Fibroblast of upper back skin (primary cell): ENCODE measurements around the gene TMEM201.
A peak's percentile ranks its signal among the peaks of the same experiment; 100 is the strongest.

Experiments used
- DNase-seq: peaks from one replicate; pipeline ENCODE4 v3.0.0-alpha.2; 2013

Gene TMEM201

DNA sequence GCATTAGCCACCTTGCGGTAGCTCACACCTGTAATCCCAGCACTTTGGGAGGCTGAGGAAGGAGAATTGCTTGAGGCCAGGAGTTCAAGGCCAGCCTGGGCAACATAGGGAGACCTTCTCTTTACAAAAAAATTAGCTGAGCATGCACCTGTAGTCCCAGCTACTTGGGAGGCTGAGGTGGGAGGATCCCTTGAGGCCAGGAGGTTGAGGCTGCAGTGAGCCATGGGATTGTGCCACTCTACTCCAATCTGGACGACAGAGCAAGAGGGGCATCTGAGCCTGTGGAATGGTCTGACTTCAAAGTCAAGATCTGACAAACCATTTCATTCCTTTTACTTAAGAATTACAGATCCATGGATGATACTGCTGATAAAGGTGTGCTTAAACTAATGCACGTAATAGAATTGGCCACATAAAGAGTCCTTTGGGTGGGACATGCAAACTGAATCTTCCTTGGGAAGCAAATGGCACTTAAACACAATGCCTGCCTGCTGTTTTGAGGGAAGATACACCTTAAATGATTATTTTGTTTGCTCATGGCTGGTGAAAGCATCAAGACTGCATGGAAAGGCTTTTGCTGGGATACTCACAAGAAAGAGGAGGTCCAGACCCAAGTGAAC is 2.5 kb upstream of the TMEM201 start:
- no peak for DNase-seq

DNA sequence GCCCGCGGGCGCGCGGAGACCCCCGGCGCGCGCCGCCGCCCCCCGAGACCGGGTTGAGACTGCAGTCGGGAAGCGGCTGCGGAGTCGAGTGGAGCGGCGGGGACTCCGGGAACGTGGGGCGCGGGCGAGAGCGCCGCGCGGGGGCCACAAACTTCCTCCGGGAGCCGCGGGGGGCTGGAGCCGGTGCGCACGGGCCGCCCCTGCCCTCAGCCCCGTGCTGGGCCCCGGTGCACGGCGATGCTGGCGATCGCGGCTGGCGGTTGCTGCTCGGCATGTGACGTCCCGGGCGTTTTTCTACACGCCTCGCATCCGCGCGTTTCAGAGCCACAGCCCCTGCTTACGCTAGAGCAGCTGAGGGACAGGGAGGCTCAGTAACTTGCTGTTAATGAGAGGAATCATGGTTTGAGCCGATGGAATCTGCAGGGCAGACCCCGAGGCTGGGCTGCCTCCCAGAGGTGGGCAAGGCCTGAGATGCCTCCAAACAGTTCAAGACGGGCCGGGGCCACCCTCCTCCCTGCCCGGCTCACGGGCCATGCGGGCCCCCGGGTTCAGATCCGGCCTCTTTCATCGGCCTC is 520 bp downstream of the TMEM201 start:
- no peak for DNase-seq

DNA sequence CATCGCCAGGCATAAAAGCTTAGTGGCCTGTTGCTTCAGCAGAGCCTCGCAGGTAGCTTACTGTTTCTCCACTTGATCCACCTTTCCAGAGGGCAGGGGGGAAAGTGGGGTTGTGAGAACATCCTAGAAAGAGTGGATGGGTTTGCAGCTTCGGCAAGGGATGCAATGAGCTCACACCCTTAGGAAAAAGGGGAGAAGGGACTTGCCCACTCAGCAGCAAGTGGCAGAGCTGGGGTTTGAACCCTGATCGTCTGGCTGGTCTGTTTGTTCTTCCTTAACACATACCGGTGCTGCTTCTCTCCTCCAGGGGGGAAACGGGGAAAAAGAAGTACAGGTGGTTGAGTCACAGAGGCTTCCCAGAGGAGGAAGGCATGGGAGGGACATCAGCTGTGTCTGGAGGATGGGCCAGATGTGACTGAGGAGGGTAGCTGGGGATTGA is 1.0 kb downstream of the TMEM201 start:
- DNase-seq, result no peak

DNA sequence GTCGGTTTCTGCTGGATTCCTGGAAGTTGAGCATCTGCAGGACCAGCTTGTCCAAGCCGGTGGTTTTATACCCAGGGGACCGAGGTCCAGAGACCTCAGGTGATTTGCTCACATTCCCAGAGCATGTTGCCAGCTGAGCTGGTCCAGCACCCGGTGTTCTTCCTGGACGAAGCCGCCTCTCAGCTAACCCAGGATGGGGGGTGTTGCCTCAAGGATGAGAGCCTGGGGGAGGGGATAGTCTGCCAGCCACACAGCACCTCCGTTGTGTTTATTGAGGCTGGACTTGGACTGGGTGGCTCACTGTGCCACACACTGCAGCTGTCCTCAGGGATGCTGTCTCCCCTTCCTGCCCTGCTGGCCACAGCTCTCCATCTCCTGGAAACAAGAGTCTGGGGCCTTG is 1.5 kb downstream of the TMEM201 start:
- DNase-seq, result no peak

DNA sequence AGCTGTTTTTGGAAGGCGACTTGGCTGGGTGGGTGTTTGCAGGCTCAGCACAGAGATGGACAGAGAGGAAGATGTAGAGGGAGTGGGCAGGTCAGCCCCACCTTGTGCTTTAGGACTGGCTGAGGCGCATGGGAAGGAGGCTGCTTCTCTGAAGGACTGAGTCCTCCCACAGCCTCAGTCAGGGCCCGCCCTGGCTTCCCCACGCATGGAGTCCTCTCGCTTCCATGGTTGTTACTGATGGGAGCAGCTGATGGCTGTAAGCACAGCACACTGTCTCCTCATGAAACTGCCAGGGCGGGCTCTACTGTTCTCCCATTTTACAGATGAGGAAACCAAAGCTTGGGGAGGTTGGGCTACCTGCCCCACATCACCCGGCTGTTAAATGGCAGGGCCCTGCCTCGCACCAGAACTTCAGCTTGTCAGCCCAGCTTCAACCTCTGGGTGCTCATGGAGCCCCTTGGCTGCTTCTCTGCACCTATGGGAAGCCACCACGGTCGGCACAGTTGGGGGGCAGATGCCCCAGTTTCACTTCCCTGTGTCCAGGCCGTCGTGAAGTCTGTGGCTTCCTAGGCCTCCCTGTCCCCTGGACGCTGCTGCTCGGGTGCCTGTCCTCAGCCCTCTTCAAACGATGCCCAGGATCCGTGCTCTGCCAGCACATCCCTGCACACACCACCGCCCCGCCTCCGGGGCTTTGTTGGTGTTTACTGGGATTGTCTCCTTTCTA is 2.4 kb downstream of the TMEM201 start:
- DNase-seq, result no peak

DNA sequence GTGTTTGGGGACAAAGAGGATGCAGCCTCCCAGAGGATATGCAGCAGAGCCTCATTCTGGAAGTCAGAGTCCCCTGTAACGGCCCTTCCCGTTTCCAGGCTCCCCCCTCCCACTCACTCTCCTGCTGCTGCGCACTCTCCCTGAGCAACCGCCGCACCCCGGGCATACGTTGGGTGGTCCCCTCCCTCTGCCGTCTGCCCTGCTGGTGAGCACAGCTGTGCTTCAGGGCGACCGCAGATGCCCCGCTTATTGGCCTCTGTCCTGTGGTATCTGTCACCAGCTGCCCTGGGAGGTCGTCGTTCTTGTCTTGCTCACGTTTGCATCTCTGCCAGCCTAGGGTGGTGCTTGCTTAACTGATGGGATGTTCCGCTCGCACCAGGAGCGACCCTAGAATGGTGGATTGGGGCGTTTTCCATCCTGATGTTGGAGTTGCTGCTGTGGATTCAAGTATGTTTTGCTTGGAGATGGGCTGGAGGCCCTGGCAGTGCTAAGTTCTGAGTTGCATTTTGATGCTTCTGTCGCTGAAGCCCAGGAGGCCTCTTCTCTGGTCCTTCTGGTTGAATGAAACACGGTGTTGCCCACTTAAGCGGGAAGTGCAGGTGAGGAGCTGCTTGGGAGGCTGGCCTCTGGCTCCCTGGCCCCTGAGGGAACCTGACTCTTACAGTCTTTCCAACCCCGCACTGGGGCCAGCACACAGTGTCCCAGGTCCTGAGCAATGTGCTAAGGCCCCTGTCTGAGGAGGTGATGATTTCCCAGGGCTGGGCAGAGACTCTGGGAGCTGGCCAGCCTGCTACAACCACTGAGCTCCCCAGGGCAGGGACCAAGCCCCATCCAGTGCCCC is 3.2 kb downstream of the TMEM201 start:
- no peak for DNase-seq

DNA sequence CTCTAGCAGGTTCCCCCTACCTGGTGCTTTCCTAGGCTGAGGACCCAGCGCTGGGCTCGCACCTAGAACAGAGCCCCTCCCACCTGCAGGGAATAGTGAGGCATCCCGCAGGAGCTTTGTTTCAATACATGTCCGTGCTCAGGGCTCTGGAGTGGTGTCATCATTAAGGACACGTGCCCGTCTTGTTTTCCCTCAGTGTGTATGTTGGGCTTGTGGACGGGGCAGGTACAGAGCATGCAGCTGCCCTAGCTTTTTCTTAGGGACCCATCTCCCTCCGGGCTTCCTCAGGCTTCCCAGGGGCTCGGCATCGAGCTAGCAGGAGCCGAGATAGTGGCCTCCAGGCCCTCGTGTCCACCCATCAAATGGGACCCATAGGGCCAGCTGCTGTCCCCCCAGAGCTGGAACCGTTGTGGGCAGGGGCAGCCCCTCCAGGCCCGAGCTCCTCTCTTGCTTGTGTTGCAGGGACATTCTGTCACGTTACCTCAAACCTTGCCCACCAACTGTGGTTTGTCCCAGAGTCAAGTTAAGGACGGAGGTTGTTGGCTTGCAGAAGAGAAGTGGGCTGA is 3.9 kb downstream of the TMEM201 start:
- no peak for DNase-seq

DNA sequence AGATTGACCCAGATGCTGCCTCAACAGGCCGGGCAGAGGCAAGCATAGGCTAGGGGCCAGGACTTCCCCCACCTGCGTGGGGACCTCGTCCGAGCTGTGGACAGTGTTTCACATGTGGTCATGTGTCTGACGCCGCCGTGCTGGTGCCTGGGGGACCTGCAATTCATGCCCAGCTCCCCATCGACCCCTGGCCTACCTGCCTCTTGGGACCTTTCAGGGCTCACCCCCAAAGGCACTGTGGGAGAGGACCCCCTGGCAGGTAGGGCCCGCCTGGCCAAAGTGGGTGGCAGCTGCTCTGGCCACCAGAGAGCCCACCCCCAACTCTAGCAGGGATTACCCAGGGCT is 4.4 kb downstream of the TMEM201 start:
- no peak for DNase-seq

DNA sequence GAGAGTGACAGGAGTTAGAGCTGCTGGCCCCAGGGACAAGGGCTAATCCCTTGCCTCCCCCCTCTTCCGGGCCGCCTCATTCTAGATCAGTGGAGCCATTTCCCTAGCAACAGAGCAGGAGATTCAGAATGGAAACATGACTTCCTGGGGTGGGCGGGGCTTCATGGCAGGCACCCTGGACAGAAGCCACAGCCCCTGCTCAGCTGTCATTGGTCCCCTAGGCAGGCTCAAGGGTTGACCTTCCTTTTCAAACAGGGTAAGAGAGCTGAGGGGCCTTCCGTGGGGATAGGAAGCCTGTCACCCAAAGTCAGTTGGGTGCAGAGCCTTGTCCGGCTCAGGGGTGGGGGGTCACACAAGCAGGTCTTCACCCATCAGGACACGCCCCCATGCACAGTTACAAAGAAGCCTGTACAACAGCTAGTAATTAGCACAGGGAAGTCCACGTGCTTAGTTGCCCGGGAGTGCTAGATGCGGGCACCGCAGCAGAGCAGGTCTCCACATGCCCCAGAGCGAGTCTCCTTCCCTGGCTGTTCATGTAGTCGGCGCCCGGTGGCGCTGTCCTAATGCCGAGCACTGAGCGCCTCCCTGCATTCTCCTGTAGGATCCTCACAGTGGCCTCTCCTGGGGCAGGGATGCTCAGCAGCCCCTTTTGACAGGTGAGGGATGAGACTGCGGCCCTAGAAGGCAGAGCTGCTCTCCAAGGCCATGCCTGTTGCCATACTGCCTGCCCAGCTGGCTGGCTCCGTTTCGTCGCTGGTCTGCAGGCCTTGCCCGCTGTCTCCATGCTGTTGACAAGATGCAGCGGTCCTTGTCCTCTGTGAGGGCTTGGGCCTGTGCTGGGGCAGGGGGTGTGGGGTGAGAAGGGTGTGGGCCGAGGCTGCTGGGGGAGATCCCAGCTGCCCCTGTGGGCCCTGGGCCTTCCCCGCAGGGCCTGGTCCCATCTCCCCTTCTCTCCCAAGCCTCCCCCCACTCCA is 5.1 kb downstream of the TMEM201 start:
- peak; percentile 62 for DNase-seq

DNA sequence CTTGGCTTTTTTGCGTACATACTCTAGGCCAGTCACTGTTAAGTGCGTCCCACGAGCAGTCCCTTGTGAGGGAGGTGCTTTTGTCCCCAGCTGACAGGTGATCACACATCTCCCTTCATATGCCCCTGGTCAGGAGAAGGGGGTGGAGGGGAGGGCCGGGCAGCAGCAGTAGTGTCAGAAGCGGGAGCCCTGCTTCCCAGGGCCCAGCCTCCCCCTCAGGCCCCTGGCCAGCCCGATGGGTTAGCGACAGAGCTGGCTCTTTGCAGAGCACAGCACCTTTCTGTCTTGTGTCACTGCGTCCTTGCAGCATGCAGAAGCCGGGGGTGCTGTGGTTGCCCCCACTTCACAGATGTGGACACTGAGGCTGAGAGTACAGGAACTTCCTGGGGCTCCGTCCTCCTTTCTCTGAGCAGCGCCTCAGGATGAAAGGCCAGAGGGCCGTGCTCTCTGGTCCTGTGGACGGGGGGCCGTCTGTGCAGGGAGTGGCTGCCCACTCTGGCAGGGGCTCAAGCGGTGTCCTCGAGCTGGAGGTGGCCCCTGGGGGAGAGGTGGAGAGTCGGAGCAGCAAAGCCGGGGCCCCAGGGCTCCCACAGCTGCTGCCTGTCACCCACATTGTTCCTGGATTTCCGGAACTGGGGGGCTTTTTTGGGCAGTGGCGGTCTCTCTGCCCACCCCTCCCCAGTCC is 5.9 kb downstream of the TMEM201 start:
- DNase-seq, result no peak

DNA sequence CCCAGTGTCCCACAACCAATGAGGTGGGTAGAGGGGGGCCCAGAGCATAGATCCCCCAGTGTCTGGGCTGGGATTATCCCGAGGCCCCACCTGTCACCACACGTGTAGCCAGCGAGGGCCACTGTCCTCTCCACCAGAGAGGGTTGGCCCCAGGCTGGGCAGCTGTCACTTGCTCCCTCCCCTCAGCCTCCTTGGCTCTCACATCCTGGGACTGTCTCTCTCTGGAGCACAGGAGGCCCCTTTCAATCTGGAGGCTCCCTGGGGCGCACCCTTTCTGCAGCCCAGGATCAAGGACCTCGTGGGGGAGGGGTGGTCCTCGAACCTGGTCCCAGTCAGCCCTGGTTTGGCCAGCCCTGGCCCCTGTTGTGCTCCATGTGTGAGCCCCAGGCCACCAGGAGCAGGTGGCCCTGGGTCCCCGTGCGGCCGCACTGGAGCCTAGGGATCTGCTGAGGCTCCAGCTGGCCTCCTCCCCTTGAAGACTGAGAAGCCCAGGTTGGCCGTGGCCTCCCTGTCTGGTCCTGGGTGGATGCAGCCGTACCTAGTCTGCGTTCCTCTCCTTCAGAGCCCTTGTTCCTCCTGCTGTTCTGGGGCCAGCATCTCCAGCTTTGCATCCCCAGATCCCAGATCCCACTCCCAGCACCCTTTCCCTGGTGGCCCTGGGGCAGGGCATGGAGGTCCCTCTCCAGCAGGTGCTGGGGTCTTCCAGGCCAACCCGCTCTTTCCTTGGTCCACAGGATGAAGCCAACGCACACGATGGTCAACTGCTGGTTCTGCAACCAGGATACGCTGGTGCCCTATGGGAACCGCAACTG is 6.7 kb downstream of the TMEM201 start:
- no peak for DNase-seq

DNA sequence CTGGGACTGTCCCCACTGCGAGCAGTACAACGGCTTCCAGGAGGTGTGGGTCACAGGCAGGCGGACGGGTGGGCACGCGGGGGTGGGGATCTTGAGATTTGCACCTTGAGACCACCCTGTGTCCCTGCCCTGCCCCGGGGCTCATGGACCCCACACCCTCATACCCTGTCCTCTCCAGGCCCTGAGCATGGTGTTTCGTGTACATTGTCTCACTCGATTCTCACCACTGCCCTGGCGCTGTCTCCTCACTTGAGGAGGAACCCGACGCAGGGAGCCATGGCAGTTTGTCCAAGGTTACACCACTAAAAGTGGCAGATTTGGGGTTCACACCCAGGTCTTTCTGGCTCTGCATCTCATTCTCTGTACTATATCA is 7.2 kb downstream of the TMEM201 start:
- no peak for DNase-seq

DNA sequence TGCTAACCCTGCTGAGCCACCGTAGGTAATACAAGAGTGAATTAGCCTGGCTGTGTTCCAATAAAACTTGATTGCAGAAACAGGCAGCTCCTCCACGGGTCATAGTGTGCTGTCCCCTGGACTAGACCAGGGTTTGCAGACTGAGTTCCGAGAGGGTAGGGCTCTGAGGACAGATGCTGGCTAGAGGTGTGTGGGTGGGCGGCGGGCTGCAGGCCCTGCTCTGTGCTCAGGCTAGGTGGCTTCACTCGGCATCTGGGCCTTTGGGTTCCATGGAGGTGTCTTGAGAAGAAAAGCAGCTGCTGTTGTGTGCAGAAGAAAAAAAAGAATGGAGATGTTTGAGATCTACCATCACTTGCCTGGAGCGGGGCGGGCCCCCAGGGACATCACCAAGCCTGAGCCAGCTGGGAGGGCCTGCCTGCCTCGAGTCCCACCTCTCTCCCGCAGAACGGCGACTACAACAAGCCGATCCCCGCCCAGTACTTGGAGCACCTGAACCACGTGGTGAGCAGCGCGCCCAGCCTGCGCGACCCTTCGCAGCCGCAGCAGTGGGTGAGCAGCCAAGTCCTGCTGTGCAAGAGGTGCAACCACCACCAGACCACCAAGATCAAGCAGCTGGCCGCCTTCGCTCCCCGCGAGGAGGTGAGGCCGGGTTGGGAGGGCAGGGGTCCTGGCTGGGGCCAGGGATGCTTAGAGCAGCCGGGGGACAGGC is 7.9 kb downstream of the TMEM201 start:
- DNase-seq, result no peak

DNA sequence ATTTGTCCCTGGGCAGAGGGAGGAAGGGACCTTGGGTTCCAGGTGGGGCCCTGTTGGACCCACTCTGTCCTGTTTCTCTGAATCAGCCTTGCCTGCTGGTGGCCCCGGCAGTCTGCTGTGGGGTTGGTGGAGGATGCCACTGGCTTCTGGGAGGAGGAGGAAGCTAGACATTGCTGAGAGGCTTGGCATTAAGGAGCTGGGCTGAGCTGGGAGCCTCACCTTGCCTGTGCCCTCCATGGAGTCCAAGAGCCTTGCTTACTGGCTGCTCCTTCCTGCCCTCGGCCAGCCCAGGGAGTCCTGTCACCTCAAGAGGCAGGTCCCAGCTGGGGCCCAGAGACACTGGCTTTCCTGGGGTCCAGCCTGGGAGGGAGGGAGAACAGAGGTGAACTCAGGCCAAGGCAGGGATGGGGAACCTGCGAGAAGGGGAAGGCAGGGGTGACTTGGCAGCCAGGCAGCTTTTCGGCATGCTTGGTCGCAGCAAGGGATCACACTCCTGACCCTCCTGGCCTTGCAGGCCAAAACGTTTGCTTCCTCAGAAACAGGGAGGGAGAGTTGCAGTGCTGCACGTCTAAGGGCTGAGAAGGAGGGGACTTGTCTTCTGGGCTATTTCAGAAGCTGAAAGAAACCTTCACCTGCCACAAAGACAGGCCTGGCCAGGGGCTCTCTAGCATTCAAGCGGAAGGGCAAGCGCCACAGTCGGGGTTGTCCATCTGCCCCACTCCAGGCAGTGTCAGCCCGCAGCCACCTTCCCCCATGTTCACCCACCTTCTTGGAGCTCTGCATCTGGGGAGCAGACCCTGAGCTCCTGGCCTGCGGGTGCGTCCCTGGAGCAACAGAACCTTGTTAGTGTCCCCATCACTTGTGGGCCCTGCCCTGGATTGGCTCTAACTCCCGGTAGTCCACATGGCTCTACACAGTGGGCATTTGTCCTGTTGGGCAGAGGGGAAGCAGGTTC is 8.9 kb downstream of the TMEM201 start:
- DNase-seq, result no peak

DNA sequence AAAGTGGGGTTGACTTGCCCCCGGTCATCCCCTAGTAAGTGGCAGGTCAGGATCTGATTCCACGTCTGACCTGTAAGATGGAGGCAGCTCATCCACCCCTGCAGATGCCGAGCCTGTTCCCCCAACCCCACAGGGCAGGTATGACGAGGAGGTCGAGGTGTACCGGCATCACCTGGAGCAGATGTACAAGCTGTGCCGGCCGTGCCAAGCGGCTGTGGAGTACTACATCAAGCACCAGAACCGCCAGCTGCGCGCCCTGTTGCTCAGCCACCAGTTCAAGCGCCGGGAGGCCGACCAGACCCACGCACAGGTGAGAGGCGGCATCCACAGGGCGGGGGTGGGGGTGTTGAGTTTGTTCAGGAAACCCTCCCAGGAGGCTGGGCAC is 9.6 kb downstream of the TMEM201 start:
- no peak for DNase-seq

DNA sequence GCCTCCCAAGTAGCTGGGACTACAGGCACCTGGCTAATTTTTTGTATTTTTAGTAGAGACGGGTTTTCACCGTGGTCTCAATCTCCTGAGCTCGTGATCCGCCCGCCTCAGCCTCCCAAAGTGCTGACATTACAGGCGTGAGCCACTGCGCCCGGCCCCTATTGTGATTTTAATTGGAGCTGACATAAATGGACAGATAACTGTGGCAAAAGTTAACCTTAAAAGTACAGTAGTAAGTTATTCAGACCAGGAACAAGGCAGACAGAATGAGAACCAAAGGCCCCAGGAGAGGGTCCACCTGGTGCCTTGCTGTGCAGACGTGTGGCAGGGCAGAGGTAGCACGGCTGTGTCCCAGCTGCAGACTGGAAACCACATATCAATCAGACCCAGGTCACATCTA is 11.0 kb downstream of the TMEM201 start:
- no peak for DNase-seq

DNA sequence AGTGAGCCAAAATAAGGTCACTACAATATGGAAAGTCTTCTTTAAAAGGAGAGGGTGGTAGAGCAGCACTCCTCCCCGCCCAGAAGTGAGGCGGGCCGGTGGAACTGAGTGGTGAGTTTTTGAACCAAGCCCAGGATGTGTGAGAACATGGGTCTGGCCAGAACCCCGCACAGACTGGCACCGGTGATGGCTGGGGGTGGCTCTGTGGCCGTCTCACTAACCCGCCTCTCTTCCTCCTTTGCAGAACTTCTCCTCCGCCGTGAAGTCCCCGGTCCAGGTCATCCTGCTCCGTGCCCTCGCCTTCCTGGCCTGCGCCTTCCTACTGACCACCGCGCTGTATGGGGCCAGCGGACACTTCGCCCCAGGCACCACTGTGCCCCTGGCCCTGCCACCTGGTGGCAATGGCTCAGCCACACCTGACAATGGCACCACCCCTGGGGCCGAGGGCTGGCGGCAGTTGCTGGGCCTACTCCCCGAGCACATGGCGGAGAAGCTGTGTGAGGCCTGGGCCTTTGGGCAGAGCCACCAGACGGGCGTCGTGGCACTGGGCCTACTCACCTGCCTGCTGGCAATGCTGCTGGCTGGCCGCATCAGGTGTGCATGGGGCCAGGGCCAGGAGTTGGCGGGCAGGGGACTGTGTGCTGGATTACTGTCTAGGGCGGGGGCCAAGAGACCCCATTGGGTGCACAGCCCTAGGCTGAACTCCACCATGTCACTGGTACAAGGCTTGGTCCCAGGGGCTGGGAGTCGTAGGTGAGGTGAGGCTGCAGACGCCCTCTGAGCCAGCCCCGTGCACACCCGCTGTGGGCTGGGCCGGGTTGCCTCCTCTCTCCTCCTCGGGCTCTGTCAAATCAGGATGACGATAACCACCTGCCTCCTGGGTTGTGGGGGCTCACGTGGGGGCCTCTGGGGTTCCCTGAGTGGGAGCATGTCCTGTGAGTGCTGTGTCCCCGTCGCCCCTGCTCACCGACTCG is 12.4 kb downstream of the TMEM201 start:
- no peak for DNase-seq
